GM19193 (cell line): ENCODE measurements around the gene TMEM119.

Experiments
- POLR2A ChIP-seq: IDR thresholded peaks from 4 replicates; pipeline ENCODE4 v1.6.1; 2011; ENCODE audit not compliant: insufficient read depth, insufficient read length; ENCODE audit errors: extremely low read depth

TMEM119 gene

GRCh38 chr12:108589028-108589839, 8.7 kb downstream of the TMEM119 start:
- no peak for TF ChIP-seq POLR2A

- no peak for TF ChIP-seq POLR2A
These were observed 10.1 kb downstream of the TMEM119 start for GRCh38 chr12:108587826-108588225.

- no peak for TF ChIP-seq POLR2A
These were observed 11.6 kb downstream of the TMEM119 start for GRCh38 chr12:108586306-108586705.

GRCh38 chr12:108585864-108586263, 12.0 kb downstream of the TMEM119 start:
- TF ChIP-seq POLR2A = no peak

- TF ChIP-seq POLR2A = no peak
These were observed 13.3 kb downstream of the TMEM119 start for GRCh38 chr12:108584456-108585065.

- TF ChIP-seq POLR2A = no peak
These were observed 13.9 kb downstream of the TMEM119 start for GRCh38 chr12:108583991-108584390.

- no peak for TF ChIP-seq POLR2A
These were observed 14.7 kb downstream of the TMEM119 start for GRCh38 chr12:108582978-108583770.

- TF ChIP-seq POLR2A = no peak
These were observed 15.4 kb downstream of the TMEM119 start for GRCh38 chr12:108582509-108582908.

- no peak for TF ChIP-seq POLR2A
These were observed 16.3 kb downstream of the TMEM119 start for GRCh38 chr12:108581311-108582227.

GRCh38 chr12:108580531-108580930, 17.4 kb downstream of the TMEM119 start:
- TF ChIP-seq POLR2A = no peak

- TF ChIP-seq POLR2A = no peak
These were observed 19.1 kb downstream of the TMEM119 start for GRCh38 chr12:108578813-108579212.

GRCh38 chr12:108578264-108578663, 19.6 kb downstream of the TMEM119 start:
- TF ChIP-seq POLR2A = no peak

GRCh38 chr12:108577458-108577857, 20.4 kb downstream of the TMEM119 start:
- TF ChIP-seq POLR2A = no peak

GRCh38 chr12:108576660-108577234, 21.1 kb downstream of the TMEM119 start:
- no peak for TF ChIP-seq POLR2A
